HepG2 (cell line): ENCODE measurements around the gene TNK1. TPM values are rescaled to one million over a fixed set of nuclear protein-coding genes. Genes with fewer than 3 reads are reported as not detected.

Experiments used
- ATAC-seq: fragments of 200-7000 bp; cut with Tn5 transposase; 3 replicates; pipeline ENCODE4 v1.9.1; 2020; ENCODE audit warnings: mild to moderate bottlenecking, moderate library complexity
- BruUV-seq: library from RNA; stranded (reverse); fragments of 400-500 nt; replicated peaks from 2 replicates; lab custom pipeline; 2021; lab: Mats Ljungman, UMichigan
- CTCF ChIA-PET: fragments of 300-600 bp; formaldehyde crosslinking; extraction: SDS; loops from one replicate; lab custom pipeline; 2021; ENCODE audit warnings: low total read pairs, inconsistent platforms, low intra/inter-chr PET ratio; lab: Yijun Ruan, JAX
- POLR2A ChIA-PET: fragments of 350-600 bp; sonication (Branson Sonifier 250); formaldehyde crosslinking; loops from one replicate; lab custom pipeline; 2020; ENCODE audit warnings: antibody characterized with exemption, inconsistent platforms; lab: Yijun Ruan, JAX
- DNase-seq: peaks from one replicate; pipeline ENCODE4 v3.0.0-alpha.2; 2015; ENCODE audit warnings: low spot score
- FAIRE-seq: peaks from 3 replicates; lab custom pipeline; 2011; peaks lifted over from hg19 to GRCh38; lab: Jason Lieb, UNC
- H2AFZ ChIP-seq: one replicate; pipeline ENCODE4 v1.6.1; 2011; ENCODE audit warnings: low read length, inconsistent platforms
- H3K27ac ChIP-seq: fragments of 300-600 bp; 3 replicates; pipeline ENCODE4 v1.8.0; 2011; ENCODE audit warnings: mixed run types, mild to moderate bottlenecking, mixed read lengths, low read length, inconsistent platforms; ENCODE audit not compliant: insufficient read depth; ENCODE audit errors: extremely low read length
- H3K27me3 ChIP-seq, 2 experiments: fragments of 200-600 bp in 1 of 2; 2 replicates in 1 of 2; 3 replicates in 1 of 2; pipeline versions ENCODE4 v1.6.0 to v1.8.0; 2011; ENCODE audit warnings: low read length in 2 of 2, mild to moderate bottlenecking in 2 of 2, moderate library complexity in 2 of 2, inconsistent platforms in 1 of 2; ENCODE audit not compliant: insufficient read depth in 2 of 2, control insufficient read depth in 1 of 2
- H3K36me3 ChIP-seq, 2 experiments: fragments of 200-600 bp in 1 of 2; replicated peaks in 1 of 2; 2 replicates in 1 of 2; 3 replicates in 1 of 2; pipeline versions ENCODE4 v1.5.1 to v1.8.0; 2011; ENCODE audit warnings: low read length in 2 of 2, inconsistent platforms in 1 of 2; ENCODE audit not compliant: insufficient read depth in 2 of 2, control insufficient read depth in 1 of 2
- H3K4me1 ChIP-seq: 2 replicates; pipeline ENCODE4 v1.5.1; 2012; ENCODE audit warnings: low read length, inconsistent platforms; ENCODE audit not compliant: insufficient read depth
- H3K4me2 ChIP-seq: 2 replicates; pipeline ENCODE4 v1.6.0; 2011; ENCODE audit warnings: low read depth, low read length, inconsistent platforms
- H3K4me3 ChIP-seq, 3 experiments: fragments of 200-600 bp in 1 of 3; sonication (generic), shearing (Covaris generic) in 1 of 3; replicated peaks in 1 of 3; 2 replicates each; pipeline ENCODE4 v1.5.1; 2011 to 2016; ENCODE audit warnings: low read length in 3 of 3, inconsistent platforms in 2 of 3, low read depth in 2 of 3, mild to moderate bottlenecking in 2 of 3, control low read depth in 1 of 3, mixed read lengths in 1 of 3; ENCODE audit not compliant: insufficient read depth in 1 of 3
- H3K79me2 ChIP-seq: one replicate; pipeline ENCODE4 v1.6.1; 2011; ENCODE audit warnings: low read length, inconsistent platforms; ENCODE audit not compliant: insufficient read depth
- H3K9ac ChIP-seq: 2 replicates; pipeline ENCODE4 v1.6.0; 2011; ENCODE audit warnings: mild to moderate bottlenecking, low read depth, low read length, inconsistent platforms; ENCODE audit not compliant: insufficient read depth
- H3K9me3 ChIP-seq: 2 replicates; pipeline ENCODE4 v1.5.1; 2012; ENCODE audit warnings: mild to moderate bottlenecking, low read length
- H4K20me1 ChIP-seq: 2 replicates; pipeline ENCODE4 v1.6.0; 2011; ENCODE audit warnings: inconsistent platforms, mild to moderate bottlenecking, low read length, moderate library complexity; ENCODE audit not compliant: insufficient read depth
- CENPBD1 ChIP-seq: sonication (generic); formaldehyde crosslinking; IDR thresholded peaks from 2 replicates; pipeline ENCODE4 v1.8.0; 2022; ENCODE audit warnings: missing genetic modification reagents, low read depth, mild to moderate bottlenecking, borderline replicate concordance
- CREB1 ChIP-seq, 2 experiments: fragments of 450-650 bp in 1 of 2; IDR thresholded peaks; 2 replicates each; pipeline ENCODE4 v1.6.1; 2016 to 2017; ENCODE audit warnings: control low read depth in 1 of 2, mild to moderate bottlenecking in 1 of 2, missing compliant biosample characterization in 1 of 2, missing genetic modification characterization in 1 of 2
- FOXO4 ChIP-seq: sonication (generic); formaldehyde crosslinking; conservative IDR thresholded peaks from 2 replicates; pipeline ENCODE4 v1.8.1; 2023; ENCODE audit warnings: missing genetic modification reagents
- KLF11 ChIP-seq: IDR thresholded peaks from 2 replicates; pipeline ENCODE4 v1.6.1; 2016; ENCODE audit warnings: missing compliant biosample characterization
- PLRG1 ChIP-seq: fragments of 450-650 bp; conservative IDR thresholded peaks from 2 replicates; pipeline ENCODE4 v1.6.1; 2016
- PRDM10 ChIP-seq: sonication (generic); formaldehyde crosslinking; IDR thresholded peaks from 2 replicates; pipeline ENCODE4 v1.4.0; 2020; ENCODE audit warnings: low read depth, missing genetic modification reagents
- TRIM24 ChIP-seq: sonication (generic); formaldehyde crosslinking; IDR thresholded peaks from 2 replicates; pipeline ENCODE4 v1.8.0; 2022; ENCODE audit warnings: mild to moderate bottlenecking, missing genetic modification reagents
- ZBTB38 ChIP-seq: sonication (generic); formaldehyde crosslinking; IDR thresholded peaks from 2 replicates; pipeline ENCODE4 v1.5.1; 2020; ENCODE audit warnings: mild to moderate bottlenecking, missing genetic modification reagents
- ZNF546 ChIP-seq: sonication (generic); formaldehyde crosslinking; conservative IDR thresholded peaks from 2 replicates; pipeline ENCODE4 v1.8.1; 2023; ENCODE audit warnings: mild to moderate bottlenecking, missing genetic modification reagents
- ZNF768 ChIP-seq: sonication (generic); formaldehyde crosslinking; IDR thresholded peaks from 2 replicates; pipeline ENCODE4 v1.4.0; 2020; ENCODE audit warnings: missing genetic modification reagents
- ZNF773 ChIP-seq: sonication (generic); formaldehyde crosslinking; IDR thresholded peaks from 2 replicates; pipeline ENCODE4 v1.4.0; 2020; ENCODE audit warnings: missing genetic modification reagents, borderline replicate concordance
- ZSCAN9 ChIP-seq: IDR thresholded peaks from 2 replicates; pipeline ENCODE4 v1.6.1; 2016; ENCODE audit warnings: borderline replicate concordance
- WGBS: methylation state at CpG from one replicate; pipeline ENCODE4 v1.1.6; 2017; ENCODE audit warnings: low lambda C conversion rate; 5-methylcytosine and 5-hydroxymethylcytosine counted together
- in situ Hi-C: cut with HindIII; loops from 2 replicates; pipeline ENCODE4 v1.10.0; 2017; ENCODE audit warnings: low pct_unique_long_range_greater_than_20kb; ENCODE audit not compliant: extremely low pct_ligation_motif_present
- intact Hi-C: fragments of 100-400 bp; cut with micrococcal nuclease; formaldehyde crosslinking; loops from one replicate; pipeline ENCODE4 v1.10.0; 2022; ENCODE audit not compliant: unreplicated experiment
- polyA plus RNA-seq, 8 experiments: library from polyadenylated mRNA; depleted of rRNA in 3 of 8; stranded (reverse) in 7 of 8; unstranded in 1 of 8; fragments of >200 nt; fragmentation: Illumina TruSeq in 4 of 8; extraction: Trizol in 4 of 8; gene quantifications; 2 replicates each; pipeline versions ENCODE4 v1.2.1 to v1.2.3, GENCODE V29; 2011 to 2016; ENCODE audit warnings: low read depth in 4 of 8, missing spikeins in 1 of 8, mixed read lengths in 1 of 8; ENCODE audit not compliant: insufficient read depth in 1 of 8
- total RNA-seq, 5 experiments: library from RNA; depleted of rRNA; stranded (reverse); fragments of >200 nt; fragmentation: Illumina TruSeq; extraction: Trizol; gene quantifications; 2 replicates each; pipeline ENCODE4 v1.2.3, GENCODE V29; 2016; ENCODE audit warnings: low read depth in 1 of 5

The TNK1 gene
- total and polyA plus RNA-seq, 2 of the 13 experiments (the other 11 are each of a cell fraction or from before 2014, with no cell fraction given): 2.0 to 3.5 TPM

GRCh38 chr17:7432296-7432695 lies 51.4 kb downstream of the TNK1 start:
- Histone ChIP-seq H3K4me1 (peaks cover 19% of the 10 kb centered on the region), H3K27ac (no peak overlapping the region), H3K79me2 (no peaks in the 10 kb centered on the region), H2AFZ (no peak overlapping the region), H3K36me3 (no peaks in the 10 kb centered on the region), H3K27me3 (peaks cover 2% of the 10 kb centered on the region in 2 experiments; a peak in 3 of 5 replicates), H3K4me3 (no peak overlapping the region), H4K20me1 (no peaks in the 10 kb centered on the region), H3K4me2 (no peak overlapping the region), H3K9ac (no peak overlapping the region), H3K9me3 (no peaks in the 10 kb centered on the region)
- no TSS peak for BruUV-seq
- 20% methylated on average over 3 of the region's 11 CpGs for WGBS
- TF ChIP-seq FOXO4 (no peak), PRDM10 (CRISPR knock-in tag) (no peak), CREB1 (IDR thresholded peaks at IDR 0.05) (no peak), CREB1 (CRISPR knock-in tag; IDR thresholded peaks at IDR 0.05) (no peak), PLRG1 (no peak), ZNF773 (no peak), ZSCAN9 (CRISPR knock-in tag) (no peak), KLF11 (CRISPR knock-in tag) (no peak), CENPBD1 (CRISPR knock-in tag) (no peak), ZNF546 (CRISPR knock-in tag) (no peak), ZNF768 (CRISPR knock-in tag) (no peak), TRIM24 (no peak), ZBTB38 (no peak)
- DNase-seq: no peak
- FAIRE-seq: no peak
- in situ Hi-C loops (no loop called here), intact Hi-C loops (no loop called here)
- ChIA-PET CTCF (no interaction called here), POLR2A (interaction anchor here (0.8 to 1.1 kb wide), 2 partner anchors 28 kb away, joined by 3 to 4 read pairs; partner anchors contain the start of gene TMEM256)
- no peak for ATAC-seq
